Embryonic facial prominence (tissue), 1 donor: ENCODE measurements around the gene RNASE12.
"Not testable (repeated sequence)": the region's sequence is repeated elsewhere in the genome, so short reads cannot be mapped to it uniquely, and the experiment has no call there.

Experiments
- DNase-seq: peaks from one replicate; pipeline ENCODE4 v3.0.0-alpha.2; 2016; ENCODE audit errors: extremely low spot score

The RNASE12 gene

GRCh38 chr14:20591235-20591634 is at the start of gene RNASE12:
TSS of gene RNASE12 (minus strand) at chr14:20591376. CDS start at chr14:20590723, 653 bp downstream.
- no peak for DNase-seq

GRCh38 chr14:20632831-20633691 is 41.9 kb upstream of the RNASE12 start:
- DNase-seq: no peak

GRCh38 chr14:20632448-20632830 is 41.3 kb upstream of the RNASE12 start:
- DNase-seq: no peak

GRCh38 chr14:20631880-20632389 is 40.8 kb upstream of the RNASE12 start:
- DNase-seq: no peak

GRCh38 chr14:20631023-20631879 is 40.1 kb upstream of the RNASE12 start:
- DNase-seq: no peak

GRCh38 chr14:20630340-20631022 is 39.3 kb upstream of the RNASE12 start:
- no peak for DNase-seq

GRCh38 chr14:20628063-20628854 is 37.1 kb upstream of the RNASE12 start:
- no peak for DNase-seq

- no peak for DNase-seq
These were observed 36.3 kb upstream of the RNASE12 start for GRCh38 chr14:20627346-20628027.

GRCh38 chr14:20626274-20626673 is 35.1 kb upstream of the RNASE12 start:
- DNase-seq: no peak

GRCh38 chr14:20624495-20625070 is 33.4 kb upstream of the RNASE12 start:
- DNase-seq: no peak

- DNase-seq: no peak
These were observed 32.6 kb upstream of the RNASE12 start for GRCh38 chr14:20623798-20624197.

- no peak for DNase-seq
These were observed 31.7 kb upstream of the RNASE12 start for GRCh38 chr14:20622816-20623291.

GRCh38 chr14:20620798-20621478 is 29.8 kb upstream of the RNASE12 start:
- DNase-seq: no peak

GRCh38 chr14:20619688-20620087 is 28.5 kb upstream of the RNASE12 start:
- DNase-seq: not testable (repeated sequence)

- no peak for DNase-seq
These were observed 27.1 kb upstream of the RNASE12 start for GRCh38 chr14:20618271-20618749.

GRCh38 chr14:20617138-20618003 is 26.2 kb upstream of the RNASE12 start:
- DNase-seq: no peak

- DNase-seq: no peak
These were observed 24.8 kb upstream of the RNASE12 start for GRCh38 chr14:20615996-20616395.
